Fibroblast of skin of scalp (primary cell): ENCODE results near the gene FOXN3. TPM values are rescaled to one million over a fixed set of nuclear protein-coding genes. Genes with fewer than 3 reads are reported as not detected.
A peak's percentile ranks its signal among the peaks of the same experiment; 100 is the strongest.

Experiments
- DNase-seq: peaks from one replicate; pipeline ENCODE4 v3.0.0-alpha.2; 2013
- polyA plus RNA-seq, 2 experiments: library from polyadenylated mRNA; unstranded; fragments of 120-200 nt; gene quantifications; one replicate each; pipeline ENCODE4 v1.2.1, GENCODE V29; 2013; ENCODE audit not compliant: insufficient read length in 2 of 2

The FOXN3 gene
- 39.3 TPM for polyA plus RNA-seq (2013, experiment 1 of 2; ENCODE audit: insufficient read length)
- 47.8 TPM for polyA plus RNA-seq (2013, experiment 2 of 2; ENCODE audit: insufficient read length)

- peak; percentile 92 for DNase-seq
These were observed at the start of gene FOXN3 for GRCh38 chr14:89417091-89417464. Gene FOXN3, minus strand, starts transcription at chr14:89417233. Its CDS starts 4,757 bp downstream, at chr14:89412476.

DNA sequence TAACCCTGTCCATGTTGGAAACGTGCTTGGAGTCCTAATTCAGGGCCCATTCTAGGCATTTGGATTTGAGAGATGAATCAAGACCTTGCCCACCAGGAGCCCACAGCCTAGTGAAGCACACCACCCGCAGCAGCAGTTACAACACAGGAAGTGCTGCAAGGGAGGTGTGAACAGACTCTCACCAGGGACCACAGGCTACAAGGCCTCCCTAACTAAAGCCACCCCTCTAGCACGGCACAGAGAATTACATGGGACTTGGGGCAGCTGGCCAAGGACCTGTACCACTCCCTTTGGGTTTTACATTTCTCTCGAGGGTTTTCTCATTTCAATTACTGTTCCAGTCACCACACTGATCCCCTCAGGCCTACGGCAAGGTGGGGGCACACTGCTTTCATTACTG, 49.5 kb upstream of the FOXN3 start:
- DNase-seq, result peak; percentile 11

- no peak for DNase-seq
These were observed 48.8 kb upstream of the FOXN3 start for GRCh38 chr14:89465876-89466275.

DNA sequence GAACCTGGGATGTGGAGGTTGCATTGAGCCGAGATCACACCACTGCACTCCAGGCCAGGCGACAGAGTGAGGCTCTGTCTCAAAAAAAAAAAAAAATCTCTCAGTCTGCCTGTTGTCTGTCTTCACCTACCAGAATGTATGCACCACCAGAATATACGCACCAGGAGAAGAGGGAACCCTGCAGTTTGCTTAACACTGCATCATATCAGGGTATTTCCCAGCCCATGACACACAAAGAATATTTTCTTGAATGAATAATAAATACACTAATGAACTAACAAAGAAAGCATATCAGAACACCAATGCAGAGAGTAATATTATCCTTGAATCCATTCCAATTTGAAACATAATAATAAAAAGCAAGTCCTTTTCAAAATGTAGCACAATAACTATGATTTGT, 44.2 kb upstream of the FOXN3 start:
- no peak for DNase-seq

DNA sequence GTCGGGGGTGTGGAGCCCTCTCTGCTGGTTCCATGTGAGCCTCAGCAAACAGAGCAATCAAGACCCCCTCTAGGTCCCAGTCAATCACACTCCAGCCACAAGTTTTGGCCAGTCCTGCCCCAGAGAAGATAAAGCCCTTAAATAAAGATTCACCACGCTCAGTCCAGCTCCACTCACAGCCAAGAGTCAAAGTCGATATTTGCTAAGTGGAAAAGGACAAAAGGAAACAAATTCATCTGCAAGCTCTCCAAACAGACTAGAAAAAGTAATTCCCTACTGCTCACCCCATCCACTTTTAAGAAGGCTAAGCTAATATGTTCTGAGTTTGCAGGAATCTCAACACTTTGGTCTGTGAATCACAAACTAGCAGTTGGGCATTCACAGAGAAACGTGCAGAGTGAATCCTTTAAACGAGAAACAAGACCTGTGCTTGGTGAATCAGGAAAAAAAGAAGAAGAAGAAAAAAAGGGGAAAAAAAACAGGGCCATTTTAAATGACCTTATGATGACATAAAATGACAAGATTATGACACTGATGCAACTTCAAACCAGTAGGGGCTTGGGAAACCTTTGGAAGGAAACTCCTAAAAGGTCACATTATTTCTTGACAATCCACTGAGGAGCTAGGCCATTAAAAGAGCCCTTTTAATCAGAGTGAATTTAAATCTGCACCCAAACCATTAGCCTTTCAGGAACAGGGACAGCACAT, 41.8 kb upstream of the FOXN3 start:
- no peak for DNase-seq

DNA sequence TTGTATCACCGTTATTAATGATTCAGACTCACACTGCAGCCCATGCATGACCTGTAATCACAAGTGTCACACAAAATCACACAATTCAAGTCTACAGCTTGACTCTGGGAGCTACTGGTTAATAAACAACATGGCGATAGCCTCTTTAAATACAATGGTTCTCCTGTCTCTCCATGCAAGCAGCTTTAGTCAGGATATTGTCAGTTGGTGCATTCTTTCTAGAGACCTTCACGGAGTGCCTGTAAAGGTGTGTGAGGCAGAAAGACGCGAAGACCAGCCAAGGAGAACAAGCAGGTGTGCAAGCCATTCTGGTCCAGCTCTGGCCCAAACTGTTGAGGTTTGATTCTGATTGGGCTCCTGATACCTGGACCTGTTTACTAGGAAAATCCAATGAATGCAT, 40.0 kb upstream of the FOXN3 start:
- no peak for DNase-seq

- no peak for DNase-seq
These were observed 38.4 kb upstream of the FOXN3 start for GRCh38 chr14:89455412-89455811.

DNA sequence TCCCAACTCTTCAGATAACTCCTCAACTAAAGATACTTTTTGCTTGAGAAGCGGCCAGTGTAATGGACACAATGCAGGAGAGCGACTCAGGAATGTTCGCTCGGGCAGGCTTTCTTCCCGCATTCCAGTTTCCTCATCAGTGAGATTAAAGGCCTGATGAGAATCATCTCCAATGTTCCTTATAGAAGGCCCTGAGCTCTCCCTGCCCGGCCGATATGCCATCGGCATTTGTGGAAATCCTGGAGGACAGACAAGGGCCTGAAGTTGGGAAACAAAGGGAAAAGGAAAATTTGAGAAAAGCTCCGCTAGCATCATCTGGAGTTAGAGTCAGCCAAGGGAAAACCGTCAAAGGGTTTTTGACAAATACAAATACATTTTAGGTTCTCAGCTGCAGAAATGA, 38.0 kb upstream of the FOXN3 start:
- no peak for DNase-seq

DNA sequence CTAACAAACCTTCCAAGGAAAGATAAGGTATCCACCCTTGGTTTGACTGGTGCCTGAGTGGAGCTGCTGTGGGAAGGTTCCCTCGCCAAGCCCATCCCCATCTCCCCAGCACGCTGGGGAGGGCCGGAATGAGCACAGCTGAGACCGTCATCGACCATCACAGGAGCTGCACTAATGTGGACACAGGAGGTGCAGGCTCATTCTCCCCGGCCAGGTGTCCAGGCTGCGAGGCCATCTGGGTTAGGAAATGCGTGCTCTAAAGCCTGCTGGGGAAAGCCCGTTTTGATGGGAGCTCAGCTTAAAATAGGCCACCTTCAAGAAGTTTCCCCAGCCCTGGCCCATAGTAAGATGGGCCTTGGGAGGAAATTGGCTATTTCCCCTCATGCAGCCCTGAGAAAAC, 35.2 kb upstream of the FOXN3 start:
- no peak for DNase-seq

DNA sequence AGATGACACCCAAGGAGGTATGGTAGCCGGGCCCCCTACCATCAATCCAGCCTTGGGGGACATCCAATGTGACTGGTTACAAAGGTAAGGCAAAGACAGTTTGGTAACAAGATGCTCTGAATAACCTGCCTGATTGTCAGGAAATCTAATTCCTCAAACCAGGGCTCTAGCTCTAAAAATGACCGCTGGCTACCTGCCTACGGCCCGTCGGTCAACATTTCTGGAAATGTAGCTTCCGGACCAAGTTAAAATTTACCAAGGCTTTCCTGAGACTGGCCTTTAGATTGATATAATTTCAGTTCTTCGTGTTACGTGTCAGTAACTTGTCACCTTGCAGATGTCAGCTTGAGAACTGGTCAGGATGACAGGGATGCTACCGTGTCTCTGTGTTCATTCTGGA, 34.2 kb upstream of the FOXN3 start:
- no peak for DNase-seq

DNA sequence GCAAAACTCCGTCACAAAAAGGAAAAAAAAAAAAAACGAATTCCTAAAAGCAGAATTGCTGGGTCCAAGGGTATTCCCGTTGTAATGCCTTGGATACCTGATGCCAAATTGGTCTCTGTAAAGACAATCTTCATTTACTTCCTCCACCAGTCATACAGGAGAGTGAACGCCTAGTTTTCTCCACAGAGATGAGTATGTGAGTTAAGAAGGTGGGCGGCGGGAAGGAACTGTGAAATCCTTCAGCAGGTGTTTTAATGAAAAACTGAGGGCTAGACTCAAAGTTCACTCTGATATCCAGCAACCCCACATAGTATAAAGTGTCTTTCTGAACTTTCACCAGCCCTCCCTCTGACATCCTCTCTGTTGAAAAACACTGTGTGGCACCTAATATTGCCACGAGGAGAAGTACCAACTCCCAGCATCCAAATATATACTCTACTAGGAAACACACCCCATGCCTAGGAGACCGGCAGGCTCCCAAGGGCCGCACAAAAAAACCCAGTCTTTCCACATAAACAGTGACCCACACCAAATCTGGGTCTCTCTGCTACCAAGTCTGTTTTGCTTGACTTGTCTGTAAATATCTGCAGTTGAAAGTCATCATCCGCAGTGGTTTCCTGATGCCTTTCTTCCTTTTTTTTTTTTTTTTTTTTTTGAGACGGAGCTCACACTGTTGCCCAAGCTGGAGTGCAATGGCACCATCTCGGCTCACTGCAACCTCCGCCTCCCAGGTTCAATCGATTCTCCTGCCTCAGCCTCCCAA, 30.3 kb upstream of the FOXN3 start:
- no peak for DNase-seq

- peak; percentile 34 for DNase-seq
These were observed 28.4 kb upstream of the FOXN3 start for GRCh38 chr14:89445273-89445973.

GRCh38 chr14:89444516-89445125, 27.6 kb upstream of the FOXN3 start:
- peak; percentile 53 for DNase-seq

DNA sequence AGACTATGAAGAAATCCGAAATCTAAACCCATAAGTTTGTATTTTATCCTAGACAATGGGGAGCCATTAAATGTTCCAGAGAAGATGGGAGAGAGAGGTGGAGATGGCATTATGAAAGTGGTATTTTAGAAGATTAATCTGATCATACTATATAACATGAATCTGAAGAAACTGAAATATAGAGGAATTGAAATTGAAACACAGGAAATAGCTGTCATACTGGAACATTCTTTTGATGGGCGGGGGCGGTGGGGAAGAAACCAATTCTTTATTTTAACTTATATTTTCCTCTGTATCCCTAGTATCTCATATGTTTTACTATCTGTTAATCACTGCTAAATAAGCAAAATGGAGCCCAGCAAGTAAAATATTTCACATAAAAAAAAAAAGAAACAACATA, 27.0 kb upstream of the FOXN3 start:
- peak; percentile 44 for DNase-seq

DNA sequence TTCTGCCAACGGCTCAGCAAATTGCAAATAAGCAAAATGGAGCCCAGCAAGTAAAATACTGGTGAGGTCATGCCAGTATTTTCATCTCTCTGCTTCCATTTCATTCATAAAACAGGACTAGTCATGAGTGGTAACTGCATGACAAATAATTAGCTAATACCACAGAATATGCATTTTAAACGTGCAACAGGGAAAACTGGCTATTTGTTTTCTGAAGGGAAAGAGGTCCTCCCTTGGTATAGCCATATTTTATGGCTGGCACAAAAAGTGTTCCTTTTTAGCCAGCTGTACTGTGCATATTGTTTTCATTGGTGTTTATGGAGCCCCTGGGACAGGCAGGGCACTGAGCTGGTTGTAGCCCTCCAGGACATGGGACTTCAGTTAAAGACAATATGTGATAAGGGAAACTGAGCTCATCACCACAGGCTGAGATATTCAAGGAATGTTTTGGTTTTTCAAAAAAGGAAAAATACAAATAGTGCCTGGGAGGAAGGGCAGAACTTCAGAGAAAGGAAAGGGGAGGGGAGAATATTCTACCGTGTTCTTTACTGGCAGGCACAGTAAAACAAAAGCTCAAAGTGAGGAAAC, 26.1 kb upstream of the FOXN3 start:
- DNase-seq, result peak; percentile 68

DNA sequence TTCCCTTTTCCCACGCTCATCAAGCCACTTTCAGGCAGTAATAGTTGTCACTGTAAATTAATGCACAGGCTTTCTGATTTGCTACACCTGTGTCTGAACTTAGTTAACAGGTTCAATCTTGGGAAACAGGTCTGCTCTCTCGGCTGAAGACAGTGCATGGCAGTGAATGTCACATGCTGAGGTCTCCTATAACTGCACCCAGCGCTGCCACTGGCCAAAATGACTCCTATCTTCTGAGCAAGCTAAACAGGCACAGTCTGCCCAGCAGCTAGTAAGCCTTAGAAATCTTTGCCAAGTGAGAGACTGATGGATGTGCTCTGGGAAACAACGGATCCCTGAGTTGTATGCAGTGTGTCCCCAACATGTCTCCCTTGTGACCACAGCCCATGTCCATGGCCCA, 25.2 kb upstream of the FOXN3 start:
- DNase-seq, result no peak

GRCh38 chr14:89440986-89441909, 24.2 kb upstream of the FOXN3 start:
- DNase-seq, result no peak

GRCh38 chr14:89435892-89436656, 19.0 kb upstream of the FOXN3 start:
- DNase-seq, result no peak

DNA sequence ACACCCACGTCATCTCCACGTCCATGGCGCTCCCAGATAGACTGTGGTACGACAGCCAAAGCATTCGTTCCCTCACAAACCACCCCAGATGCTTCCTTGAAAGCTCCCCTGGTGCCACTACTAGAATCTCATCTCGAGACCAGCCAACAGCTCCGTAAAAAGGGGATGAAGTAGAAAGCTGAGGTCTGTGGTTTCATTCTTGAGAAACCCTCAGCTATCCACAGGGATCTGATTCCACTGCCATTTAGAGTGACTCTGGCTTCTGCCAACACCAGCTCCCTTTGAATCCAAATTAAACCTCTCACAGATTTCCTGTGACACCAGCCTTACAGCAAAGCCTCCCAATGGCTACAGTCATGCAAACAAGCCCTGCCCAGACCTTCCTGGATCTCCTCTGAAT, 18.5 kb upstream of the FOXN3 start:
- DNase-seq, result no peak

GRCh38 chr14:89432226-89432625, 15.2 kb upstream of the FOXN3 start:
- no peak for DNase-seq
